Breast epithelium (tissue), 3 donors: ENCODE data around the gene ARHGEF2.

Experiments used
- CTCF ChIP-seq, 3 donors: fragments of 450-650 bp; IDR thresholded peaks; one replicate each; pipeline ENCODE4 v1.5.1; 2016 to 2017; ENCODE audit warnings: antibody characterized with exemption in 3 of 3, mild to moderate bottlenecking in 3 of 3, moderate library complexity in 3 of 3
- POLR2A ChIP-seq: fragments of 450-650 bp; IDR thresholded peaks from one replicate; pipeline ENCODE4 v1.6.1; 2016; ENCODE audit warnings: antibody characterized with exemption, mild to moderate bottlenecking, moderate library complexity

DNA sequence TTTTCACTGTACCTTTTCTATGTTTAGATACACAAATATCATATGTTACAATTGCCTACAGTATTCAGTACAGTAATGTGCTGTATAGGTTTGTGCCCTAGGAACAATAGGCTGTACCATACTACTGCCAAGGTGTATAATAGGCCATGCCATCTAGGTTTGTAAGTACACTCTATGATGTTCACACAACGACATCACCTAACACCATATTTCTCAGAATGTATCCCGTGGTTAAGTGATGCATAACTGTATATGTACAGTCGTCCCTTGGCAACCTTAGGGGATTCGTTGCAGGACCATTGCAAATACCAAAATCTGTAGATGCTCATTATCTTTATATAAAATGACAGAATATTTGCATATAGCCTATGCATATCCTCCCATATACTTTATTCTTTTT lies 48.2 kb upstream of the ARHGEF2 start:
- no peak for TF ChIP-seq CTCF (IDR thresholded peaks at IDR 0.05)
- TF ChIP-seq POLR2A: no peak
